ENCODE data around the gene CPN2.

Gene CPN2

GRCh38 chr3:194376241-194376560, 25.1 kb upstream of the CPN2 start:
- no peak for DNase-seq (ENCODE audit: low spot score in 2 of 2)
- H3K9me3 Mint-ChIP-seq: no peaks in the 10 kb centered on the region
- ATAC-seq (replicated peaks; ENCODE audit: extremely low read depth, poor library complexity, severe bottlenecking): no peak
- no peak overlapping the region for H3K27ac Mint-ChIP-seq (ENCODE audit: low read depth)
- peaks cover 70% of the 10 kb centered on the region for H3K27me3 Mint-ChIP-seq
- peaks cover 2% of the 10 kb centered on the region for H3K36me3 Mint-ChIP-seq (ENCODE audit: insufficient read depth)
- H3K4me1 Mint-ChIP-seq: no peaks in the 10 kb centered on the region
- no peak overlapping the region for H3K4me3 Mint-ChIP-seq

GRCh38 chr3:194375473-194376240, 24.5 kb upstream of the CPN2 start:
- Mint-ChIP-seq H3K4me1 (no peaks in the 10 kb centered on the region), H3K9me3 (no peaks in the 10 kb centered on the region), H3K4me3 (no peak overlapping the region), H3K27me3 (peaks cover 76% of the 10 kb centered on the region), H3K36me3 (ENCODE audit: insufficient read depth) (peaks cover 2% of the 10 kb centered on the region), H3K27ac (ENCODE audit: low read depth) (no peak overlapping the region)
- DNase-seq (ENCODE audit: low spot score in 2 of 2) (no peak), ATAC-seq (replicated peaks; ENCODE audit: extremely low read depth, poor library complexity, severe bottlenecking) (no peak)

GRCh38 chr3:194374935-194375334, 23.8 kb upstream of the CPN2 start:
- H3K36me3 Mint-ChIP-seq (ENCODE audit: insufficient read depth): peaks cover 2% of the 10 kb centered on the region
- H3K4me3 Mint-ChIP-seq: no peak overlapping the region
- H3K4me1 Mint-ChIP-seq: peaks cover 2% of the 10 kb centered on the region
- no peaks in the 10 kb centered on the region for H3K9me3 Mint-ChIP-seq
- H3K27me3 Mint-ChIP-seq: peaks cover 76% of the 10 kb centered on the region
- no peak for ATAC-seq (replicated peaks; ENCODE audit: extremely low read depth, poor library complexity, severe bottlenecking)
- no peak for DNase-seq (ENCODE audit: low spot score in 2 of 2)
- H3K27ac Mint-ChIP-seq (ENCODE audit: low read depth): no peak overlapping the region

- DNase-seq (ENCODE audit: low spot score in 2 of 2) (no peak), ATAC-seq (replicated peaks; ENCODE audit: extremely low read depth, poor library complexity, severe bottlenecking) (no peak)
- H3K27me3 Mint-ChIP-seq: peaks cover 79% of the 10 kb centered on the region
- H3K9me3 Mint-ChIP-seq: no peaks in the 10 kb centered on the region
- peaks cover 2% of the 10 kb centered on the region for H3K36me3 Mint-ChIP-seq (ENCODE audit: insufficient read depth)
- no peak overlapping the region for H3K27ac Mint-ChIP-seq (ENCODE audit: low read depth)
- no peak overlapping the region for H3K4me3 Mint-ChIP-seq
- peaks cover 5% of the 10 kb centered on the region for H3K4me1 Mint-ChIP-seq
Observed at GRCh38 chr3:194373899-194374298, 22.8 kb upstream of the CPN2 start.

GRCh38 chr3:194373028-194373427, 21.9 kb upstream of the CPN2 start:
- Mint-ChIP-seq H3K4me3 (no peak overlapping the region), H3K36me3 (ENCODE audit: insufficient read depth) (peaks cover 2% of the 10 kb centered on the region), H3K4me1 (peaks cover 5% of the 10 kb centered on the region), H3K9me3 (no peaks in the 10 kb centered on the region), H3K27ac (ENCODE audit: low read depth) (no peak overlapping the region), H3K27me3 (peaks cover 79% of the 10 kb centered on the region)
- DNase-seq (ENCODE audit: low spot score in 2 of 2) (no peak), ATAC-seq (replicated peaks; ENCODE audit: extremely low read depth, poor library complexity, severe bottlenecking) (no peak)

GRCh38 chr3:194370753-194371152, 19.6 kb upstream of the CPN2 start:
- DNase-seq (ENCODE audit: low spot score in 2 of 2) (no peak), ATAC-seq (replicated peaks; ENCODE audit: extremely low read depth, poor library complexity, severe bottlenecking) (no peak)
- Mint-ChIP-seq H3K36me3 (ENCODE audit: insufficient read depth) (peaks cover 2% of the 10 kb centered on the region), H3K9me3 (no peaks in the 10 kb centered on the region), H3K27me3 (peaks cover 78% of the 10 kb centered on the region), H3K27ac (ENCODE audit: low read depth) (no peak overlapping the region), H3K4me1 (peaks cover 5% of the 10 kb centered on the region), H3K4me3 (no peak overlapping the region)

GRCh38 chr3:194369522-194370279, 18.6 kb upstream of the CPN2 start, which contains the start of gene LRRC15:
Gene LRRC15, minus strand, starts transcription at chr3:194369743. Its CDS starts 8,700 bp downstream, at chr3:194361043.
- H3K27me3 Mint-ChIP-seq: peaks cover 71% of the 10 kb centered on the region
- no peaks in the 10 kb centered on the region for H3K9me3 Mint-ChIP-seq
- ATAC-seq (replicated peaks; ENCODE audit: extremely low read depth, poor library complexity, severe bottlenecking): no peak
- peaks cover 2% of the 10 kb centered on the region for H3K36me3 Mint-ChIP-seq (ENCODE audit: insufficient read depth)
- no peak within 1 kb of the TSS for H3K4me3 Mint-ChIP-seq
- no peak within 1 kb of the TSS for H3K27ac Mint-ChIP-seq (ENCODE audit: low read depth)
- DNase-seq (ENCODE audit: low spot score in 2 of 2): no peak
- H3K4me1 Mint-ChIP-seq: peaks cover 5% of the 10 kb centered on the region

GRCh38 chr3:194368918-194369317, 17.8 kb upstream of the CPN2 start:
- Mint-ChIP-seq H3K4me1 (peaks cover 5% of the 10 kb centered on the region), H3K36me3 (ENCODE audit: insufficient read depth) (peaks cover 2% of the 10 kb centered on the region), H3K27me3 (peaks cover 73% of the 10 kb centered on the region), H3K27ac (ENCODE audit: low read depth) (no peak overlapping the region), H3K9me3 (no peaks in the 10 kb centered on the region), H3K4me3 (no peak overlapping the region)
- ATAC-seq (replicated peaks; ENCODE audit: extremely low read depth, poor library complexity, severe bottlenecking) (no peak), DNase-seq (ENCODE audit: low spot score in 2 of 2) (no peak)

- Mint-ChIP-seq H3K36me3 (ENCODE audit: insufficient read depth) (peaks cover 2% of the 10 kb centered on the region), H3K27ac (ENCODE audit: low read depth) (no peak overlapping the region), H3K9me3 (no peaks in the 10 kb centered on the region), H3K27me3 (peaks cover 80% of the 10 kb centered on the region), H3K4me3 (no peak overlapping the region), H3K4me1 (peaks cover 5% of the 10 kb centered on the region)
- DNase-seq (ENCODE audit: low spot score in 2 of 2) (no peak), ATAC-seq (replicated peaks; ENCODE audit: extremely low read depth, poor library complexity, severe bottlenecking) (no peak)
Observed at GRCh38 chr3:194367992-194368841, 17.1 kb upstream of the CPN2 start.

GRCh38 chr3:194365978-194366490, 14.9 kb upstream of the CPN2 start:
- DNase-seq (ENCODE audit: low spot score in 2 of 2) (no peak), ATAC-seq (replicated peaks; ENCODE audit: extremely low read depth, poor library complexity, severe bottlenecking) (no peak)
- Mint-ChIP-seq H3K4me3 (no peak overlapping the region), H3K9me3 (no peaks in the 10 kb centered on the region), H3K4me1 (peaks cover 5% of the 10 kb centered on the region), H3K27me3 (peaks cover 73% of the 10 kb centered on the region), H3K36me3 (ENCODE audit: insufficient read depth) (no peaks in the 10 kb centered on the region), H3K27ac (ENCODE audit: low read depth) (no peak overlapping the region)

- Mint-ChIP-seq H3K4me3 (no peak overlapping the region), H3K36me3 (ENCODE audit: insufficient read depth) (no peaks in the 10 kb centered on the region), H3K27me3 (peaks cover 73% of the 10 kb centered on the region), H3K9me3 (no peaks in the 10 kb centered on the region), H3K4me1 (peaks cover 5% of the 10 kb centered on the region), H3K27ac (ENCODE audit: low read depth) (no peak overlapping the region)
- DNase-seq (ENCODE audit: low spot score in 2 of 2) (no peak), ATAC-seq (replicated peaks; ENCODE audit: extremely low read depth, poor library complexity, severe bottlenecking) (no peak)
Observed at GRCh38 chr3:194365526-194365925, 14.4 kb upstream of the CPN2 start.

GRCh38 chr3:194364652-194365434, 13.7 kb upstream of the CPN2 start:
- H3K36me3 Mint-ChIP-seq (ENCODE audit: insufficient read depth): no peaks in the 10 kb centered on the region
- H3K27ac Mint-ChIP-seq (ENCODE audit: low read depth): no peak overlapping the region
- peaks cover 2% of the 10 kb centered on the region for H3K4me1 Mint-ChIP-seq
- ATAC-seq (replicated peaks; ENCODE audit: extremely low read depth, poor library complexity, severe bottlenecking) (no peak), DNase-seq (ENCODE audit: low spot score in 2 of 2) (no peak)
- no peaks in the 10 kb centered on the region for H3K9me3 Mint-ChIP-seq
- peaks cover 73% of the 10 kb centered on the region for H3K27me3 Mint-ChIP-seq
- no peak overlapping the region for H3K4me3 Mint-ChIP-seq

All from central memory CD8-positive, alpha-beta T cell (primary cell).